HG03039 (cell line): ENCODE results near the gene PNN.
"Not testable (repeated sequence)": the region's sequence is repeated elsewhere in the genome, so short reads cannot be mapped to it uniquely, and the experiment has no call there.

ENCODE experiments used
- ATAC-seq: cut with Tn5 transposase; IDR thresholded peaks from one replicate; pipeline ENCODE4 v1.9.1; 2021; ENCODE audit warnings: mild to moderate bottlenecking, moderate library complexity; ENCODE audit not compliant: unreplicated experiment

PNN gene

GRCh38 chr14:39180553-39180952 is 5.5 kb downstream of the PNN start:
- ATAC-seq: no peak

- no peak for ATAC-seq
Measured at GRCh38 chr14:39181026-39181692, 6.1 kb downstream of the PNN start.

GRCh38 chr14:39181693-39182047 is 6.6 kb downstream of the PNN start:
- no peak for ATAC-seq

GRCh38 chr14:39182770-39183684 is 8.0 kb downstream of the PNN start:
- no peak for ATAC-seq

GRCh38 chr14:39183685-39184003 is 8.6 kb downstream of the PNN start:
- not testable (repeated sequence) for ATAC-seq

GRCh38 chr14:39184628-39185255 is 9.7 kb downstream of the PNN start:
- ATAC-seq: no peak

GRCh38 chr14:39185256-39186049 is 10.4 kb downstream of the PNN start:
- no peak for ATAC-seq

- ATAC-seq: no peak
Measured at GRCh38 chr14:39186941-39187525, 12.0 kb downstream of the PNN start.

GRCh38 chr14:39203659-39204606 is 28.9 kb downstream of the PNN start:
- no peak for ATAC-seq

- ATAC-seq: not testable (repeated sequence)
Measured at GRCh38 chr14:39207430-39207829, 32.4 kb downstream of the PNN start.

GRCh38 chr14:39211109-39211741 is 36.2 kb downstream of the PNN start:
- no peak for ATAC-seq

GRCh38 chr14:39212034-39212433 is 37.0 kb downstream of the PNN start:
- no peak for ATAC-seq

- ATAC-seq: no peak
Measured at GRCh38 chr14:39212693-39213092, 37.6 kb downstream of the PNN start.

- no peak for ATAC-seq
Measured at GRCh38 chr14:39217214-39217879, 42.3 kb downstream of the PNN start.

- no peak for ATAC-seq
Measured at GRCh38 chr14:39218171-39218769, 43.2 kb downstream of the PNN start.

GRCh38 chr14:39219075-39219499 is 44.0 kb downstream of the PNN start:
- no peak for ATAC-seq

GRCh38 chr14:39220473-39220872 is 45.4 kb downstream of the PNN start:
- not testable (repeated sequence) for ATAC-seq

- ATAC-seq: no peak
Measured at GRCh38 chr14:39228044-39228443, 53.0 kb downstream of the PNN start.
